ENCODE data around the gene HELZ2.
"Not testable (repeated sequence)": the region's sequence is repeated elsewhere in the genome, so short reads cannot be mapped to it uniquely, and the experiment has no call there.

Gene HELZ2, protein sequence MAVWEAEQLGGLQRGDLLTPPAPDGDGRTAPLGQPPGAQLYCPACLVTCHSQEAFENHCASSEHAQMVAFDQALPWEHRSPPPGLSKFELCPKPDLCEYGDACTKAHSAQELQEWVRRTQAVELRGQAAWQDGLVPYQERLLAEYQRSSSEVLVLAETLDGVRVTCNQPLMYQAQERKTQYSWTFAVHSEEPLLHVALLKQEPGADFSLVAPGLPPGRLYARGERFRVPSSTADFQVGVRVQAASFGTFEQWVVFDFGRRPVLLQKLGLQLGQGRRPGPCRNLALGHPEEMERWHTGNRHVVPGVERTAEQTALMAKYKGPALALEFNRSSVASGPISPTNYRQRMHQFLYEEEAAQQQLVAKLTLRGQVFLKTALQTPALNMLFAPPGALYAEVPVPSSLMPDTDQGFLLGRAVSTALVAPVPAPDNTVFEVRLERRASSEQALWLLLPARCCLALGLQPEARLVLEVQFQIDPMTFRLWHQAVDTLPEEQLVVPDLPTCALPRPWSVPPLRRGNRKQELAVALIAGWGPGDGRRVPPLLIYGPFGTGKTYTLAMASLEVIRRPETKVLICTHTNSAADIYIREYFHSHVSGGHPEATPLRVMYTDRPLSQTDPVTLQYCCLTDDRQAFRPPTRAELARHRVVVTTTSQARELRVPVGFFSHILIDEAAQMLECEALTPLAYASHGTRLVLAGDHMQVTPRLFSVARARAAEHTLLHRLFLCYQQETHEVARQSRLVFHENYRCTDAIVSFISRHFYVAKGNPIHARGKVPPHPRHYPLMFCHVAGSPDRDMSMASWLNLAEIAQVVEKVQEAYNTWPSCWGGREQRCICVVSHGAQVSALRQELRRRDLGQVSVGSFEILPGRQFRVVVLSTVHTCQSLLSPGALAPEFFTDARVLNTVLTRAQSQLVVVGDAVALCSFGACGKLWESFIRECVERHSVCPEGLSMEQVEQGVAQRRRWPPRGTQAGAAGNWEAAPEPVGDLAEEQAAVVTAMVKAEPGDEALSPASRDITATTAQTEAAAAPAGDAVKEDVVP (N-terminal part only)

GRCh38 chr20:63574156-63574828, at the start of gene HELZ2:
HELZ2 (minus strand) TSS chr20:63574239; CDS start chr20:63572385, 1,854 bp downstream.
- peak; percentile 92 for DNase-seq

DNA sequence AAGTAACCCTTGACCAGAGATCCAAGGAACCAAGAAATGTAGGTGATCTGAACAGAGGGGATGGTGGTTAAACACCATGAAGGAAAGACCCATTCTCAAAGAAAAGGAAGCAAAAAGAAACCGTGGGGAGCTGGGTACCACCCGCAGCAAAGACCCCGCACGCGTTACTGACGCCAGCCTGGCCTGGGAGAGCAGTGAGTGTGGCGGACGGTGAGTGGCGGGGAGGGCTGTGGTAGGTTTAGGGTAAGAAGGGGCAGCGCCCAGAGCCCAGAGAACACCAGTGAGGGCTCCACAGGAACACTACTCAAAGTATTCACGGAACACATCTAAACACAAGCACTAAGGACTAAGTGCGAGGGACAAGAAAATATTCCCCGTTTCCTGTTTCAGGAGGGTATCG, 48.7 kb upstream of the HELZ2 start:
- DNase-seq: no peak

DNA sequence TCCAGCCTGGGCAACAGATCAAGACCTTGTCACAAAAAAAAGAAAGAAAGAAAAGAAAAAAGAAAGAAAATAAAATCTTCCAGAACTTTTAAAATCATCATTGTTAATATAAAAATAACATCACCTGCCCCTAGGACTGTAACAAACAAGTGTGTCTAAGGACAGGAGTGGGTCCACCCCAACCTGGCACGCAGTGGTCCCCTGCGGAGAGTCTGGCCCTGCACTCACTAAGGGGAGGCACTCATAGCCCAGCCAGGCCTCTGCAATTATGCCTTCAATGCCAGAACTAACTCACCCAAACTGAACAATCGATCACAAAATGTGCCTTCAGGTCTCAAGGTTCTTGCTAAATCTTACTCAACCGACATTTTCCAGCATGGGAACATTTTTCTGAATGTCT, 48.1 kb upstream of the HELZ2 start:
- DNase-seq: no peak

- no peak for DNase-seq
These were observed 47.0 kb upstream of the HELZ2 start for GRCh38 chr20:63620991-63621390.

DNA sequence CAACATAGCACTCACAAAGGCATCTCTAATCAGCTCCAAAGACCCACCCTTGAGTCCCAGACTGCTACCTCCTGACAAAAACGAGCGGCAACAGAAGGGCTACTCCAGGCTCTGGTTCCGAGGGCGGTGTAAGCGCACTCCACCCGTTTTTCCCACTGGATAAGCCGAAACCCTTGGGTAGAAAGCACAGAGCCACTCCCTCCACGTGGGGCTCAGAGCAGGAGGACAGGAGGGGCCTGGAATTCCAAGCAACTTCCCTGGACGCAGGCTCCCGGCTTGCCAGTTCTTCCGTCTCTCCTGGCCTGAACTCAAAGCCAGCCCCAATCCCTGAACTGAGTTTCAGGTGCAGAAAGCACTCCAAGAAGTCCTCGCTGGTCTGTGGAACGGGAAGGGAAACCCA, 45.5 kb upstream of the HELZ2 start:
- DNase-seq: no peak

- no peak for DNase-seq
These were observed 45.0 kb upstream of the HELZ2 start for GRCh38 chr20:63619086-63619485.

DNA sequence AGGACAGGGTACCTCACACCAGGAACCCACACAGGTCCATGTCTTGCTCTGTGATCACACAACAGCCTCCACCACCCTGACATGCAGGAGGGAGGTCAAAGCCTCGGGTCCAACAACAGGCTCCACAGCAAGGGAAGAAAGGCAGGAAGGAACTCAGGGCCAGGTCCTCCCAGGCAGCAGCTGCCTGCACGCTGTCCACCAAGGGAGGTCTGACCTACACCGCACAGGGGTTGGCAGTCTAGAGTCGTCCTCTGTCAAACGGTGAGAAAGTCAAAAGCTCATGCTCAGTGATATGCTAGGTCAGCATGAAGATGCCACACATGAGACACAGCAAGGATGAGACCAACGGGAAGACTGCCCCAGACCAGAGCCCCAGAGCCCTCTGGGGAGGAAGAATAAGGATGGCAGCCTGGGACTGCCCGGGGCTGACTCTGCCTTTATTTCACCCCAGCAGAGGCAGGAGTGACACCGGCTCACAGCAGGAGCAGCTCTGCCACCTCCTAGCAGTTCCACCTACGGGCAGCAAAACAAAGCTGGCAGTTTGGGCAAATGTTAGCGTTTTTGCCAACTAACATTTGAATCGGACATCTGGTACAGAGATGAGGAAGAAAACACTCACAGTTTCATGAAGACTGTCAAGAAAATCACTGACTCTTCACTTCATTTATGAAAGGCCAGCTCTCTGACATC, 44.4 kb upstream of the HELZ2 start:
- no peak for DNase-seq

DNA sequence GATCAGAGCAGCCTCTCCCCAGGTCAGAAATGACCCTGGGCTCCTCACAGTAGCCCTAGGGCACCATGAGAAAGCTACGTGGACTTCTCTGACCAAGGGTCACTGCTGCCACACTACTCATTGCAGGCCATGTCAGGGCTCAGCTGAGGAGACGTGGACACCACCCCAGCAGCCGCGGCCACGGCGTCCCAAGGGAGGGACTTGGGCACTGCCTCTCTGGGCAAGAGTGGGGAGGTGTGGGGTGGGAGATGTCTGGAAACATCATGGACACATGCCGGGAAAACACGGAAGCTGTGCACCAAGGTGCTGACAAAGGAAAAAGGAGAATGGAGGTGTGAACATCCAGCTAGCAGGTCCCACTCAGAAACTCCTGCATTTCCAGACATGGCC, 43.8 kb upstream of the HELZ2 start:
- no peak for DNase-seq

DNA sequence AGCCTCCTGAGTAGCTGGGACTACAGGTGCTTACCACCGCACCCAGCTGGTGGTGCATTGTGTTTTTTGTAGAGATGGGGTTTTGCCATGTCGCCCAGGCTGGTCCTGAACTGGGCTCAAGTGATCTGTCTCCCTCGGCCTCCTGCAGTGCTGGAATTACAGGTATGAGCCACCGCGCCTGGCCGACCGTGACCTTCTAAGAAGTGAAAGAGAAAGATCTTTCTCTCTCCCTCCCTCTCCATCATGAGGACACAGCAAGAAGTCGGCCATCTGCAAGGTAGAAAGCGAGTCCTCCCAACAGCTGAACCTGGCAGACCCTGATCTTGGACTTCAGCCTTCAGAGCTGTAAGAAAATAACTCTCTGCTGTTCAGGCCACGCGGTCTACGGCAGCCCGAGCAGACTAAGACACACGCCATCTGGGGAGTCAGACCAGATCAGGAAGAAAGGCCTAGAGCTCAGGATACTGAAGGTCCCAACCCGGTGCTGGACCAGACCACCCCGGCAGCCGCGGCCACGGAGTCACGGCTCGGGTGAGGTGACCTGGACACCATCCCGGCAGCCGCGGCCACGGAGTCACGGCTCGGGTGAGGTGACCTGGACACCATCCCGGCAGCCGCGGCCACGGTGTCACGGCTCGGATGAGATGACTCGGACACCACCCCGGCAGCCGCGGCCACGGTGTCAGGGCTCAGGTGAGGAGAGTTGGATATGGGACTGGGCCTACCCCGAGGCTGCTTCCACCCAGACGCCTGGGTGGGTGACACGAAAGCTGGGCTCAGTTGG, 43.2 kb upstream of the HELZ2 start:
- no peak for DNase-seq

DNA sequence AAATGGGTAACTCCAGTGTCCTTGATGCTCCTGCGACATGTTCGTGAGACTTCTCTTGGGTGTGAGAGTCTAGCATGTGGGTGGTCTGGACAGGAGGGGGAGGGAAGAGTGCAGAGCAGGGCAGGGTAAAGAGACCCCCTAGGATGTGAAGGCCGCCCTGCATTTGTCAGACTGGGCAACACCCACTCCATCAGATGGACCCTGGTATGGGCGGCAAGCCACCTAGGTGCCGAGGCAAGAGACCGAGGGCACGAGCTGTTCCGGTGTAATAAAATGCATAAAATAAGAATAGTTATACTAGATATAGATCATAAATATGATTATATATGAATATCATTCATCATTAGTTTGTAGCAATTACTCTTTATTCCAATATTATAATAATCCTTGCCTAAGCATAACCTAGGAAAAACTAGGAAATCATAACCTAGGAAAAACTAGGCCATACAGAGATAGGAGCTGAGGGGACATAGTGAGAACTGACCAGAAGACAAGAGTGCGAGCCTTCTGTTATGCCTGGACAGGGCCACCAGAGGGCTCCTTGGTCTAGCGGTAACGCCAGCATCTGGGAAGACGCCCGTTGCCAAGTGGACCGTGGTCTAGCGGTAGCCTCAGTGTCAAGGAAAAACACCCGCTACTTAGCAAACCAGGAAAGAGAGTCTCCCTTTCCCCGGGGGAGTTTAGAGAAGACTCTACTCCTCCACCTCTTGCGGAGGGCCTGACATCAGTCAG, 40.0 kb upstream of the HELZ2 start:
- not testable (repeated sequence) for DNase-seq

DNA sequence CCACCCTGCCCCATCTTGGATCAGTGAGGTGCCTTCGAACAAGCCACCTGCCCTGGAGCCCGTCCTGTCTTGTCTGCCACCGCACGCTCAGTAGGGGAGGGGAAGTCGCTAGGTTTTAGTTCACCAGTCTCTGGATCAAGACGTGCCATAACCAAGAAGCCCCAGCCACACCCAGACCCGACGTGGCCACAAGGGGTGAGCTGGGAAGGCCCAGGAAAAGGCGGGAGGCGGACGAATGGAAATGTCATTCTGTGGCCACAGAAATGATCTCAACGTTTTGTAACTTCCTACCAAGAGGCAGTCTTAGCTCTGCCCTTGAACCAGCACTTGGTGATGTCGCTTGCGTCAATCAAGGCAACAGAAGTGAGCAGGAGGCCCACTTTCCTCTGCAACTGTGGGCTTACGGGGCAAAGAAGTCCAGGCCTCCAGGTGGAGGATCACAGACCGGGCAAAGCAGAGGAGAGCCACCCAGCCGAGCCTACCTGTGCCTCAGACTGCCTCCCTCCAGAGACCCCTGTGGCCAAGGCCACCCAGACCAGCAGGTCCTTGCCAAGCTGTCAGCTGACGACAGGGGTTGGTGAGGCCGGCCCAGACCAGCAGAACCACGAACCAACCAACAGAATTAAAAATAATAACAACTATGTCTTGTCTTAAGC, 38.4 kb upstream of the HELZ2 start:
- DNase-seq: peak; percentile 64

DNA sequence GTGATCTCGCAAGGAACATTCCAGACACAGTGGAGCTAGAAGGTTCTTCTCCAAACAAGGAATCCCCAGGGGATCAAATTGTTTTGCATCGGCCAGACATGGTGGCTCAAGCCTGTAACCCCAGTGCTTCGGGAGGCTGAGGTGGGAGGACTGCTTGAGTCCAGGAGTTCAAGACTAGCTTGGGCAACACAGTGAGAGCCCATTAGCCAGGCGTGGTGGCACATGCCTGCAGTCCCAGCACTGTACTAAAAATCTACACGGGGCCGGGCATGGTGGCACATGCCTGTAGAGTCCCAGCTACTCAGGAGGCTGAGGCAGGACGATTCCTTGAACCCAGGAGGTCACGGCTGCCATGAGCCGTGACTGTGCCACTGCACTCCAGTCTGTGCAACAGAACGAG, 37.6 kb upstream of the HELZ2 start:
- DNase-seq: no peak

- no peak for DNase-seq
These were observed 36.8 kb upstream of the HELZ2 start for GRCh38 chr20:63610581-63611435.

- no peak for DNase-seq
These were observed 32.6 kb upstream of the HELZ2 start for GRCh38 chr20:63606686-63607085.

GRCh38 chr20:63602321-63602720, 28.3 kb upstream of the HELZ2 start:
- no peak for DNase-seq

- DNase-seq: not testable (repeated sequence)
These were observed 27.6 kb upstream of the HELZ2 start for GRCh38 chr20:63601679-63602078.

- no peak for DNase-seq
These were observed 25.5 kb upstream of the HELZ2 start for GRCh38 chr20:63599396-63600050.

DNA sequence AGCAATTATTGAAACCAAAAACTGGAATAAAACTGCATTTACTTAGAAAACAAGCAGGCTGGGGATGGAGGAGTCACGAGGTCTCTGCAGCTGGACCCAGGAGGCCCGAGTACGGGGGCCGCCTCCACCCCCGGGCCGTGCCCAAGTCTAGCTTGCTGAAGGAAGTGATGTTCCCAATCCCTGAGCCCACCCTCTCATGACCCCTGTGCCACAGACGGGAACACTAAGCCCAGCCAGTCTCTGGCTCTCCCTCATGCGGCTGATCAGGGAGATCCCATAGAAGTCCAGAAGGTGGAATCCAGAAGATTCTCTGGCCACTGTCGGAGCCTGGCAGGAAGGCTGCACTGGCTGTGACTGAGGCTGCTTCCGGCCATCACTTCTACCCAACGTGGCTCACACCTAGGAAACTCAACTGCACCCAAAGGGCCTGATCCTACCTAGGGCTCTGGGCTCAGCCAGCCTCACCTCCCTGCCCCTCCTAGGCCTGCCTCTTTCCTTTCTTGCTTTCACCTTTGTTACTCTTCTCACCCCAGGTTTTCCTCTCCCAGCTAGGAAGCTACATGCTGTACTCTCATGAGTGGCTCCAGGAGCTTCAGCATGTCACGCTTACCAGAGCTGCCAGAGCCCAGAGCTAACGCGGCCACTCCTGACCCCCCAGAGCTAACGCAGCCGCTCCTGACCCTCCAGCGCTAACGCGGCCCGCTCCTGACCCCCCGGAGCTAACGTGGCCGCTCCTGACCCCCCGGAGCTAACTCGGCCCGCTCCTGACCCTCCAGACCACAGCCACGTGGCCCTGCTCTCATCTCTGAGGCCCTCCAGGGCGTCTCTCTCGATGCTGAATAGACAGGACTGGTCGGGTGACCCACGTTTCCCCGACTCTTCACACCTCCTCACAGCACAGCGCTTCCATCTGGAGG, 24.7 kb upstream of the HELZ2 start:
- no peak for DNase-seq

Measured in femur (tissue), 1 donor.